Ramos (cell line): ENCODE results near the gene CISD3.

Experiments used
- in situ Hi-C: fragments of 300-500 bp; cut with MboI; formaldehyde crosslinking; loops from one replicate; pipeline ENCODE4 v1.14.3; 2022; ENCODE audit warnings: low sequenced_read_pairs; ENCODE audit not compliant: unreplicated experiment

The CISD3 gene

GRCh38 chr17:38741461-38741860, 11.3 kb downstream of the CISD3 start:
- in situ Hi-C loops, result no loop called here

GRCh38 chr17:38741921-38742410, 11.8 kb downstream of the CISD3 start:
- in situ Hi-C loops, result no loop called here

- in situ Hi-C loops, result no loop called here
Measured at GRCh38 chr17:38742411-38743308, 12.5 kb downstream of the CISD3 start.

GRCh38 chr17:38743556-38744171, 13.5 kb downstream of the CISD3 start:
- in situ Hi-C loops, result no loop called here

GRCh38 chr17:38745545-38745944, 15.4 kb downstream of the CISD3 start:
- in situ Hi-C loops, result no loop called here

- in situ Hi-C loops, result no loop called here
Measured at GRCh38 chr17:38746004-38746848, 16.1 kb downstream of the CISD3 start.

GRCh38 chr17:38746849-38747462, 16.8 kb downstream of the CISD3 start:
- in situ Hi-C loops, result no loop called here

- in situ Hi-C loops, result no loop called here
Measured at GRCh38 chr17:38747463-38748148, 17.5 kb downstream of the CISD3 start.

- in situ Hi-C loops, result no loop called here
Measured at GRCh38 chr17:38748149-38748891, 18.2 kb downstream of the CISD3 start, which contains the start of gene PCGF2. Gene PCGF2, minus strand, starts transcription at chr17:38748336. Its CDS starts 7,934 bp downstream, at chr17:38740402.

GRCh38 chr17:38748892-38749222, 18.7 kb downstream of the CISD3 start:
- in situ Hi-C loops, result no loop called here

- in situ Hi-C loops, result no loop called here
Measured at GRCh38 chr17:38749223-38750043, 19.3 kb downstream of the CISD3 start.

- in situ Hi-C loops, result no loop called here
Measured at GRCh38 chr17:38750044-38750311, 19.8 kb downstream of the CISD3 start.

- in situ Hi-C loops, result no loop called here
Measured at GRCh38 chr17:38750312-38751121, 20.4 kb downstream of the CISD3 start.

- in situ Hi-C loops, result no loop called here
Measured at GRCh38 chr17:38751144-38751807, 21.1 kb downstream of the CISD3 start.

GRCh38 chr17:38751808-38752307, 21.7 kb downstream of the CISD3 start:
- in situ Hi-C loops, result no loop called here

GRCh38 chr17:38752308-38753070, 22.3 kb downstream of the CISD3 start, which contains the start of gene PSMB3:
Gene PSMB3, plus strand, starts transcription at chr17:38752741. Its CDS starts 86 bp downstream, at chr17:38752827.
- in situ Hi-C loops, result no loop called here
